ENCODE measurements around the gene AGBL4.

DNA sequence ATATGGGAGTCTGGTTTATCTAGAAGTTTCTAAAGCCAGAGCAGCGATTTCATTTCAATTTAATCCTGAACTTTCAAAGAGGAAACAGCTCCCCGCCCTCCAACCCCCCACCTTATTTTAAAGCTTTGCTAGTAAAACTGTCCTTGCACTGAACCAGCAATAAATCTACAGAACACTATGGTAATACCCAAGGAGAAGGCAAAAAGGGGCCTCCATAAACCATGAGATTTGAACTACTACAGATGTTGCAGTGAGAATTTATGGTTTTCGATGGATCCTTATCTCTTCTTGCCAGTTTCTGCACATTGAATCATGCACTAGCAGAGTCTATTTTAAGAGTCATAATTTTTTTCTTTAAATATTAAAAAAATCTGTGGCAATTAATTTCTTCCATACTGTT lies 1182.3 kb downstream of the AGBL4 start:
- TF ChIP-seq, protein P1, sequence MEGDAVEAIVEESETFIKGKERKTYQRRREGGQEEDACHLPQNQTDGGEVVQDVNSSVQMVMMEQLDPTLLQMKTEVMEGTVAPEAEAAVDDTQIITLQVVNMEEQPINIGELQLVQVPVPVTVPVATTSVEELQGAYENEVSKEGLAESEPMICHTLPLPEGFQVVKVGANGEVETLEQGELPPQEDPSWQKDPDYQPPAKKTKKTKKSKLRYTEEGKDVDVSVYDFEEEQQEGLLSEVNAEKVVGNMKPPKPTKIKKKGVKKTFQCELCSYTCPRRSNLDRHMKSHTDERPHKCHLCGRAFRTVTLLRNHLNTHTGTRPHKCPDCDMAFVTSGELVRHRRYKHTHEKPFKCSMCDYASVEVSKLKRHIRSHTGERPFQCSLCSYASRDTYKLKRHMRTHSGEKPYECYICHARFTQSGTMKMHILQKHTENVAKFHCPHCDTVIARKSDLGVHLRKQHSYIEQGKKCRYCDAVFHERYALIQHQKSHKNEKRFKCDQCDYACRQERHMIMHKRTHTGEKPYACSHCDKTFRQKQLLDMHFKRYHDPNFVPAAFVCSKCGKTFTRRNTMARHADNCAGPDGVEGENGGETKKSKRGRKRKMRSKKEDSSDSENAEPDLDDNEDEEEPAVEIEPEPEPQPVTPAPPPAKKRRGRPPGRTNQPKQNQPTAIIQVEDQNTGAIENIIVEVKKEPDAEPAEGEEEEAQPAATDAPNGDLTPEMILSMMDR (IDR thresholded peaks at IDR 0.05), result no peak
- no peak for TF ChIP-seq EP300 (IDR thresholded peaks at IDR 0.05)
